ENCODE results near the gene MTSS2.

MTSS2 gene

GRCh38 chr16:70713824-70714223, 28.0 kb upstream of the MTSS2 start:
- DNase-seq, result no peak

- DNase-seq, result no peak
Measured at GRCh38 chr16:70713342-70713741, 27.5 kb upstream of the MTSS2 start.

GRCh38 chr16:70712942-70713341, 27.1 kb upstream of the MTSS2 start:
- DNase-seq, result no peak

GRCh38 chr16:70712359-70712758, 26.5 kb upstream of the MTSS2 start:
- no peak for DNase-seq

GRCh38 chr16:70711211-70712031, 25.6 kb upstream of the MTSS2 start:
- no peak for DNase-seq

- DNase-seq, result no peak
Measured at GRCh38 chr16:70710422-70711210, 24.8 kb upstream of the MTSS2 start.

- no peak for DNase-seq
Measured at GRCh38 chr16:70709942-70710341, 24.1 kb upstream of the MTSS2 start.

- no peak for DNase-seq
Measured at GRCh38 chr16:70709457-70709856, 23.6 kb upstream of the MTSS2 start.

- no peak for DNase-seq
Measured at GRCh38 chr16:70708366-70709246, 22.8 kb upstream of the MTSS2 start.

- DNase-seq, result no peak
Measured at GRCh38 chr16:70706948-70707465, 21.2 kb upstream of the MTSS2 start.

GRCh38 chr16:70705056-70705455, 19.2 kb upstream of the MTSS2 start:
- no peak for DNase-seq

- DNase-seq, result no peak
Measured at GRCh38 chr16:70704586-70704985, 18.7 kb upstream of the MTSS2 start.

GRCh38 chr16:70703835-70704381, 18.1 kb upstream of the MTSS2 start:
- no peak for DNase-seq

GRCh38 chr16:70703041-70703834, 17.4 kb upstream of the MTSS2 start:
- DNase-seq, result no peak

- no peak for DNase-seq
Measured at GRCh38 chr16:70702624-70703023, 16.8 kb upstream of the MTSS2 start.

- no peak for DNase-seq
Measured at GRCh38 chr16:70701998-70702397, 16.1 kb upstream of the MTSS2 start.

- no peak for DNase-seq
Measured at GRCh38 chr16:70701596-70701995, 15.7 kb upstream of the MTSS2 start.

- no peak for DNase-seq
Measured at GRCh38 chr16:70701036-70701435, 15.2 kb upstream of the MTSS2 start.

- DNase-seq, result no peak
Measured at GRCh38 chr16:70700101-70701020, 14.5 kb upstream of the MTSS2 start.

GRCh38 chr16:70699696-70700095, 13.8 kb upstream of the MTSS2 start:
- no peak for DNase-seq

- no peak for DNase-seq
Measured at GRCh38 chr16:70698901-70699300, 13.0 kb upstream of the MTSS2 start.
